Measurements from ENCODE around the gene KRTAP13-2. TPM values are rescaled to one million over a fixed set of nuclear protein-coding genes. Genes with fewer than 3 reads are reported as not detected.

The KRTAP13-2 gene
- total and polyA plus RNA-seq, 2 of the 8 experiments (the other 6 are each of a cell fraction or from before 2014, with no cell fraction given) = not detected

DNA sequence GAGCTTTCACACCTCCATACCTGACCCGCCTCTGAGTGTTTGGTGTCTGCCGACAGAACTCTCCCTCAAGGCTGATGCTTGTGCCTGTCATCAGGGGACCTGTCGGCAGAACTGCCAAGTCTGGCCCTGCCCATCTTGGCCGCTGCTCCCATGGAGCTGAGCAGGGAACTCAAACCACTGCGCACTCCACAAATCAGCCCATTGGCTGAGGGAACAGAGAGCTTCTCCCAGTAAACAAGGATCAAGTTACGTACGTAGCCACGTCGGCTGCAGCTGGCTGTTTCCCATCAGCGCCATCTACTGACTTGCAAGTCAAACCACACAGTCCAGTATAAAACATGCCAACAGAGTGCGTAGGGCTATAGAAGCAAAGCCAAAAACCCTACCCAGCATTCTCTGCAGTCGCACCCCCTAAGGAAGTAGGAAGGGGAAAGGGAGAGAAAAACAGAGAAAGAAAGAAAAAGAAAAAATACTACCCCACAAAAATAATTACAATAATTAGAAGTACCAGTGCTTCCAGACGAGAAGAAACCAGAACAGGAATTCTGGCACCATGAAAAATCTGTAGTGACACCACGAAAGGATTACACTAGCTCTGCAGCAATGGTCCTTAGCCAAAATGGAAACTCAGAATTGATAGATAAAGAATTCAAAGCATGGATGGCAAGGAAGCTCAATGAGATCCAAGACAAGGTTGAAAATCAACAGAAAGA, 36.9 kb upstream of the KRTAP13-2 start (continued):
- TF ChIP-seq, protein P1, sequence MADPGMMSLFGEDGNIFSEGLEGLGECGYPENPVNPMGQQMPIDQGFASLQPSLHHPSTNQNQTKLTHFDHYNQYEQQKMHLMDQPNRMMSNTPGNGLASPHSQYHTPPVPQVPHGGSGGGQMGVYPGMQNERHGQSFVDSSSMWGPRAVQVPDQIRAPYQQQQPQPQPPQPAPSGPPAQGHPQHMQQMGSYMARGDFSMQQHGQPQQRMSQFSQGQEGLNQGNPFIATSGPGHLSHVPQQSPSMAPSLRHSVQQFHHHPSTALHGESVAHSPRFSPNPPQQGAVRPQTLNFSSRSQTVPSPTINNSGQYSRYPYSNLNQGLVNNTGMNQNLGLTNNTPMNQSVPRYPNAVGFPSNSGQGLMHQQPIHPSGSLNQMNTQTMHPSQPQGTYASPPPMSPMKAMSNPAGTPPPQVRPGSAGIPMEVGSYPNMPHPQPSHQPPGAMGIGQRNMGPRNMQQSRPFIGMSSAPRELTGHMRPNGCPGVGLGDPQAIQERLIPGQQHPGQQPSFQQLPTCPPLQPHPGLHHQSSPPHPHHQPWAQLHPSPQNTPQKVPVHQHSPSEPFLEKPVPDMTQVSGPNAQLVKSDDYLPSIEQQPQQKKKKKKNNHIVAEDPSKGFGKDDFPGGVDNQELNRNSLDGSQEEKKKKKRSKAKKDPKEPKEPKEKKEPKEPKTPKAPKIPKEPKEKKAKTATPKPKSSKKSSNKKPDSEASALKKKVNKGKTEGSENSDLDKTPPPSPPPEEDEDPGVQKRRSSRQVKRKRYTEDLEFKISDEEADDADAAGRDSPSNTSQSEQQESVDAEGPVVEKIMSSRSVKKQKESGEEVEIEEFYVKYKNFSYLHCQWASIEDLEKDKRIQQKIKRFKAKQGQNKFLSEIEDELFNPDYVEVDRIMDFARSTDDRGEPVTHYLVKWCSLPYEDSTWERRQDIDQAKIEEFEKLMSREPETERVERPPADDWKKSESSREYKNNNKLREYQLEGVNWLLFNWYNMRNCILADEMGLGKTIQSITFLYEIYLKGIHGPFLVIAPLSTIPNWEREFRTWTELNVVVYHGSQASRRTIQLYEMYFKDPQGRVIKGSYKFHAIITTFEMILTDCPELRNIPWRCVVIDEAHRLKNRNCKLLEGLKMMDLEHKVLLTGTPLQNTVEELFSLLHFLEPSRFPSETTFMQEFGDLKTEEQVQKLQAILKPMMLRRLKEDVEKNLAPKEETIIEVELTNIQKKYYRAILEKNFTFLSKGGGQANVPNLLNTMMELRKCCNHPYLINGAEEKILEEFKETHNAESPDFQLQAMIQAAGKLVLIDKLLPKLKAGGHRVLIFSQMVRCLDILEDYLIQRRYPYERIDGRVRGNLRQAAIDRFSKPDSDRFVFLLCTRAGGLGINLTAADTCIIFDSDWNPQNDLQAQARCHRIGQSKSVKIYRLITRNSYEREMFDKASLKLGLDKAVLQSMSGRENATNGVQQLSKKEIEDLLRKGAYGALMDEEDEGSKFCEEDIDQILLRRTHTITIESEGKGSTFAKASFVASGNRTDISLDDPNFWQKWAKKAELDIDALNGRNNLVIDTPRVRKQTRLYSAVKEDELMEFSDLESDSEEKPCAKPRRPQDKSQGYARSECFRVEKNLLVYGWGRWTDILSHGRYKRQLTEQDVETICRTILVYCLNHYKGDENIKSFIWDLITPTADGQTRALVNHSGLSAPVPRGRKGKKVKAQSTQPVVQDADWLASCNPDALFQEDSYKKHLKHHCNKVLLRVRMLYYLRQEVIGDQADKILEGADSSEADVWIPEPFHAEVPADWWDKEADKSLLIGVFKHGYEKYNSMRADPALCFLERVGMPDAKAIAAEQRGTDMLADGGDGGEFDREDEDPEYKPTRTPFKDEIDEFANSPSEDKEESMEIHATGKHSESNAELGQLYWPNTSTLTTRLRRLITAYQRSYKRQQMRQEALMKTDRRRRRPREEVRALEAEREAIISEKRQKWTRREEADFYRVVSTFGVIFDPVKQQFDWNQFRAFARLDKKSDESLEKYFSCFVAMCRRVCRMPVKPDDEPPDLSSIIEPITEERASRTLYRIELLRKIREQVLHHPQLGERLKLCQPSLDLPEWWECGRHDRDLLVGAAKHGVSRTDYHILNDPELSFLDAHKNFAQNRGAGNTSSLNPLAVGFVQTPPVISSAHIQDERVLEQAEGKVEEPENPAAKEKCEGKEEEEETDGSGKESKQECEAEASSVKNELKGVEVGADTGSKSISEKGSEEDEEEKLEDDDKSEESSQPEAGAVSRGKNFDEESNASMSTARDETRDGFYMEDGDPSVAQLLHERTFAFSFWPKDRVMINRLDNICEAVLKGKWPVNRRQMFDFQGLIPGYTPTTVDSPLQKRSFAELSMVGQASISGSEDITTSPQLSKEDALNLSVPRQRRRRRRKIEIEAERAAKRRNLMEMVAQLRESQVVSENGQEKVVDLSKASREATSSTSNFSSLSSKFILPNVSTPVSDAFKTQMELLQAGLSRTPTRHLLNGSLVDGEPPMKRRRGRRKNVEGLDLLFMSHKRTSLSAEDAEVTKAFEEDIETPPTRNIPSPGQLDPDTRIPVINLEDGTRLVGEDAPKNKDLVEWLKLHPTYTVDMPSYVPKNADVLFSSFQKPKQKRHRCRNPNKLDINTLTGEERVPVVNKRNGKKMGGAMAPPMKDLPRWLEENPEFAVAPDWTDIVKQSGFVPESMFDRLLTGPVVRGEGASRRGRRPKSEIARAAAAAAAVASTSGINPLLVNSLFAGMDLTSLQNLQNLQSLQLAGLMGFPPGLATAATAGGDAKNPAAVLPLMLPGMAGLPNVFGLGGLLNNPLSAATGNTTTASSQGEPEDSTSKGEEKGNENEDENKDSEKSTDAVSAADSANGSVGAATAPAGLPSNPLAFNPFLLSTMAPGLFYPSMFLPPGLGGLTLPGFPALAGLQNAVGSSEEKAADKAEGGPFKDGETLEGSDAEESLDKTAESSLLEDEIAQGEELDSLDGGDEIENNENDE (IDR thresholded peaks at IDR 0.05; ENCODE audit: insufficient replicate concordance, low read length) = no peak
- TF ChIP-seq, protein P2, sequence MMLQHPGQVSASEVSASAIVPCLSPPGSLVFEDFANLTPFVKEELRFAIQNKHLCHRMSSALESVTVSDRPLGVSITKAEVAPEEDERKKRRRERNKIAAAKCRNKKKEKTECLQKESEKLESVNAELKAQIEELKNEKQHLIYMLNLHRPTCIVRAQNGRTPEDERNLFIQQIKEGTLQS (IDR thresholded peaks at IDR 0.05; ENCODE audit: insufficient read depth, low read depth, low read length) = no peak
- TF ChIP-seq, protein P3, sequence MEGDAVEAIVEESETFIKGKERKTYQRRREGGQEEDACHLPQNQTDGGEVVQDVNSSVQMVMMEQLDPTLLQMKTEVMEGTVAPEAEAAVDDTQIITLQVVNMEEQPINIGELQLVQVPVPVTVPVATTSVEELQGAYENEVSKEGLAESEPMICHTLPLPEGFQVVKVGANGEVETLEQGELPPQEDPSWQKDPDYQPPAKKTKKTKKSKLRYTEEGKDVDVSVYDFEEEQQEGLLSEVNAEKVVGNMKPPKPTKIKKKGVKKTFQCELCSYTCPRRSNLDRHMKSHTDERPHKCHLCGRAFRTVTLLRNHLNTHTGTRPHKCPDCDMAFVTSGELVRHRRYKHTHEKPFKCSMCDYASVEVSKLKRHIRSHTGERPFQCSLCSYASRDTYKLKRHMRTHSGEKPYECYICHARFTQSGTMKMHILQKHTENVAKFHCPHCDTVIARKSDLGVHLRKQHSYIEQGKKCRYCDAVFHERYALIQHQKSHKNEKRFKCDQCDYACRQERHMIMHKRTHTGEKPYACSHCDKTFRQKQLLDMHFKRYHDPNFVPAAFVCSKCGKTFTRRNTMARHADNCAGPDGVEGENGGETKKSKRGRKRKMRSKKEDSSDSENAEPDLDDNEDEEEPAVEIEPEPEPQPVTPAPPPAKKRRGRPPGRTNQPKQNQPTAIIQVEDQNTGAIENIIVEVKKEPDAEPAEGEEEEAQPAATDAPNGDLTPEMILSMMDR (IDR thresholded peaks at IDR 0.05; ENCODE audit: control extremely low read depth in 1 of 3, insufficient read depth in 1 of 3, low read depth in 1 of 3, low read length in 3 of 3) = peak; percentile 76 to 91 (median 79)
- 0 out of 3 replicates have a peak, but pooled peaks of 1 of the 2 experiments have one; percentile 45 for TF ChIP-seq POLR2A (IDR thresholded peaks at IDR 0.05; ENCODE audit: control extremely low read depth in 1 of 2, low read depth in 2 of 2, low read length in 2 of 2)
- TF ChIP-seq GTF2F1 (IDR thresholded peaks at IDR 0.05; ENCODE audit: borderline replicate concordance, low read depth, low read length) = no peak
- no peak for TF ChIP-seq SP4 (IDR thresholded peaks at IDR 0.05; ENCODE audit: low read length)
- TF ChIP-seq FOSL1 (IDR thresholded peaks at IDR 0.05; ENCODE audit: insufficient read depth, low read depth, low read length) = no peak

Data from H1 (cell line).